Omental fat pad (tissue), 4 donors: ENCODE measurements around the gene MFRP. TPM values are rescaled to one million over a fixed set of nuclear protein-coding genes. Genes with fewer than 3 reads are reported as not detected.

Experiments used
- ATAC-seq: fragments of 150-250 bp; one replicate; pipeline ENCODE4 v1.9.1; 2016; ENCODE audit warnings: mild to moderate bottlenecking, moderate library complexity; ENCODE audit not compliant: low FRiP score
- DNase-seq: peaks from one replicate; pipeline ENCODE4 v3.0.0-alpha.2; 2019; ENCODE audit warnings: low spot score
- total RNA-seq, 4 donors: library from RNA; depleted of rRNA; stranded (reverse); fragments of >200 nt; gene quantifications; one replicate each; pipeline ENCODE4 v1.1.0, GENCODE V29; 2016
- TF ChIP-seq, protein P1 (sequence below), 3 donors: fragments of 450-650 bp; IDR thresholded peaks; one replicate each; pipeline ENCODE4 v1.5.1; 2016 to 2017; ENCODE audit warnings: antibody characterized with exemption in 3 of 3, mild to moderate bottlenecking in 3 of 3, moderate library complexity in 2 of 3

Gene MFRP
- total RNA-seq, 4 donors from 2014 or later: not detected

- ATAC-seq: peak; percentile 50
- DNase-seq: no peak
- TF ChIP-seq, protein P1, sequence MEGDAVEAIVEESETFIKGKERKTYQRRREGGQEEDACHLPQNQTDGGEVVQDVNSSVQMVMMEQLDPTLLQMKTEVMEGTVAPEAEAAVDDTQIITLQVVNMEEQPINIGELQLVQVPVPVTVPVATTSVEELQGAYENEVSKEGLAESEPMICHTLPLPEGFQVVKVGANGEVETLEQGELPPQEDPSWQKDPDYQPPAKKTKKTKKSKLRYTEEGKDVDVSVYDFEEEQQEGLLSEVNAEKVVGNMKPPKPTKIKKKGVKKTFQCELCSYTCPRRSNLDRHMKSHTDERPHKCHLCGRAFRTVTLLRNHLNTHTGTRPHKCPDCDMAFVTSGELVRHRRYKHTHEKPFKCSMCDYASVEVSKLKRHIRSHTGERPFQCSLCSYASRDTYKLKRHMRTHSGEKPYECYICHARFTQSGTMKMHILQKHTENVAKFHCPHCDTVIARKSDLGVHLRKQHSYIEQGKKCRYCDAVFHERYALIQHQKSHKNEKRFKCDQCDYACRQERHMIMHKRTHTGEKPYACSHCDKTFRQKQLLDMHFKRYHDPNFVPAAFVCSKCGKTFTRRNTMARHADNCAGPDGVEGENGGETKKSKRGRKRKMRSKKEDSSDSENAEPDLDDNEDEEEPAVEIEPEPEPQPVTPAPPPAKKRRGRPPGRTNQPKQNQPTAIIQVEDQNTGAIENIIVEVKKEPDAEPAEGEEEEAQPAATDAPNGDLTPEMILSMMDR (IDR thresholded peaks at IDR 0.05): no peak
Measured at GRCh38 chr11:119367661-119368120, 21.2 kb upstream of the MFRP start.

GRCh38 chr11:119366690-119367620, 20.4 kb upstream of the MFRP start:
- DNase-seq: no peak
- ATAC-seq: peak; percentile 24

DNA sequence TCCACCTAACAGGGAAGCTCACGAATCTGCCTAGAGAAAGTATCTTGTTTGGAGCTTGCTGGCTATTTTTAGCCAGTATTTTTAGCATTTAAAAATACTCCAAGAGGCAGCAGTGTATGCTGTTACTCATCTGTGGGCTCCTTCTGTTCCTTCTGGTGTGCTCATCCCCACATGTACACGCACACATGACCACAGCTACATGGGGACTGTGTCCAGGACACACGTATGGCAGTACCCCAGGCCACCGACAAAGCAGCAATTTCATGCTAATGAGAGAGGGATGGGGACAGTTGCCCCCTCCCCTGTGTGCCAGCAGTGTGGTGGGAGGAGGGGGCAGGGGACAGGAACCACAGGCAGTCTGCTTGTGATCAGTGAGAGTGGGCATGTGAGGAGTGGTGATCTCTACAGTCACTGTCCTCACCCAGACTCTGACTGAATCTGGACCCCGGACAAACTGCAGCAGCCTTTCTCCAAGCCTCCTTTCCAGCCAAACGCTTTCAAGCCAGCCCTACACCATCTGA, 18.6 kb upstream of the MFRP start:
- DNase-seq (no peak), ATAC-seq (no peak)
- TF ChIP-seq, protein P1 (IDR thresholded peaks at IDR 0.05): no peak

More at GRCh38 chr11:119366690-119367620, 20.4 kb upstream of the MFRP start:
- TF ChIP-seq, protein P1 (IDR thresholded peaks at IDR 0.05): no peak

DNA sequence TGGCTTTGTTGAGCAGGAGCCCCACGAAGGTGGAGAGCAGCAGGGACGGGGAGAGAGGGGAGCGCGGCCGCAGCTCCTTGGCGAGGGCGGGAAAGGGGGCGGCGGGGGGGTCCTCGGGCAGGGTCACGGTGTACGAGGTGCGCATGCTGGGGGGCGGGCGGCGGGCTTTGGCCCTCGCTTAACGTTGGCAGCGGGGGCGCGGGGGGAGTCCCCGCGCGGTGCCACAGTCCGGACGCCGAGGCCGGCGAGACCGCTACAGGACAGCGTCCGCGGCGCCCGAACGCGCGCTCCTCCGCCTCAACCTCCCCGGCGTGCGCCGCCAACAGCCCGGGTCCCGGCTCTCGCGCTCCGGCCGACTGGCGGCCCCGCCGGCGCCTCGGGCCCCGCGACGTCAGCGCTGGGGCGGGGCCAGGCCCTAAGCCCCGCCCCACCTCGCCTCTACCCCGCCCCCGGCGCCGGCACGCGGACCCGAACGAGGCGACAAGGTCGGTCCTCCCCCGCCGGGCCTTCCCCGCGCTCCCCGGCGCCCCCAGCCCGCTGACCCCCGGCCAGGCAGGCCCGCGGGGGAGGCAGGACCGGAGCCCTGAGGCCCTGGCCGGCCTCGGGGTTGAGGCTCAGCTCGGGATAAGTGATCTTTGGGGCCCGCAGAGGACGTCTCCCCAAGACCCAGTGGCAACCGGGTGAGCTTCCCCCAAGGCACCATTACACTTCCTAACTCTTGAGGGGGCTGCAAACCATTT, 17.5 kb upstream of the MFRP start:
- DNase-seq (no peak), ATAC-seq (no peak)
- TF ChIP-seq, protein P1 (IDR thresholded peaks at IDR 0.05): no peak

- TF ChIP-seq, protein P1 (IDR thresholded peaks at IDR 0.05): no peak
- DNase-seq: no peak
- no peak for ATAC-seq
Measured at GRCh38 chr11:119363081-119363850, 16.8 kb upstream of the MFRP start.

DNA sequence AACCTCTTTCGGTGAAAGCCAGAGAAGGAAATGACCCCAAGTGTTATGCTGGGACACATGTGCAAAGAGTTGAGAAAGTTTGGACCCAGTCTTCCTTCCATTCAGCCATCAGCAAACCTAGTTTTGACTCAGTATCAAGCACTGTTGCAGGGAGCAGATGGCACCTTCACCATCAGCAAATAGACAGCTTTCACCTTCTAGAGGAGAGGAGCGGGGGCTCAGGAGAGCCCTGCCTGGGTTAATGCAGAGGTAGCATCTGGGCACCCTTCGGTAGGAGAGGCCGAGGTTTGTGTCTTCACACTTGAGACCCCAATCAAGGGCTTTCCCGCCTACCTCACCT, 16.2 kb upstream of the MFRP start:
- no peak for ATAC-seq
- TF ChIP-seq, protein P1 (IDR thresholded peaks at IDR 0.05): no peak

More for the DNA sequence above, 16.2 kb upstream of the MFRP start:
- DNase-seq: no peak
